HepG2 (cell line): Measurements from ENCODE around the gene SULT2B1. TPM values are rescaled to one million over a fixed set of nuclear protein-coding genes. Genes with fewer than 3 reads are reported as not detected.

ENCODE experiments used
- AKAP8 ChIP-seq: sonication (generic); formaldehyde crosslinking; IDR thresholded peaks from 2 replicates; pipeline ENCODE4 v1.5.1; 2020; ENCODE audit warnings: mild to moderate bottlenecking, missing genetic modification reagents
- E2F5 ChIP-seq: sonication (generic); formaldehyde crosslinking; conservative IDR thresholded peaks from 2 replicates; pipeline ENCODE4 v1.4.0; 2020; ENCODE audit warnings: missing genetic modification reagents
- FOXO4 ChIP-seq: sonication (generic); formaldehyde crosslinking; conservative IDR thresholded peaks from 2 replicates; pipeline ENCODE4 v1.8.1; 2023; ENCODE audit warnings: missing genetic modification reagents
- GPN1 ChIP-seq: sonication (generic); formaldehyde crosslinking; IDR thresholded peaks from 2 replicates; pipeline ENCODE4 v1.5.1; 2020; ENCODE audit warnings: missing genetic modification reagents, borderline replicate concordance
- IKZF1 ChIP-seq: fragments of 450-650 bp; IDR thresholded peaks from 2 replicates; pipeline ENCODE4 v1.7.1; 2016
- KDM2A ChIP-seq: sonication (generic); formaldehyde crosslinking; IDR thresholded peaks from 2 replicates; pipeline ENCODE4 v1.4.0; 2020; ENCODE audit warnings: low read depth, missing genetic modification reagents, borderline replicate concordance
- NFYB ChIP-seq: sonication (generic); formaldehyde crosslinking; IDR thresholded peaks from 2 replicates; pipeline ENCODE4 v1.4.0; 2020; ENCODE audit warnings: missing genetic modification reagents
- PITX1 ChIP-seq: sonication (generic); formaldehyde crosslinking; IDR thresholded peaks from 2 replicates; pipeline ENCODE4 v1.5.1; 2020; ENCODE audit warnings: mild to moderate bottlenecking, missing genetic modification reagents
- PPARG ChIP-seq: conservative IDR thresholded peaks from 2 replicates; pipeline ENCODE4 v1.6.1; 2016; ENCODE audit warnings: missing biosample characterization, missing genetic modification reagents
- RFXAP ChIP-seq: sonication (generic); formaldehyde crosslinking; IDR thresholded peaks from 2 replicates; pipeline ENCODE4 v1.4.0; 2020; ENCODE audit warnings: missing genetic modification reagents, borderline replicate concordance
- RXRB ChIP-seq: IDR thresholded peaks from 2 replicates; pipeline ENCODE4 v1.6.1; 2016; ENCODE audit warnings: borderline replicate concordance, missing genetic modification reagents, missing compliant biosample characterization
- SETDB1 ChIP-seq: sonication (generic); formaldehyde crosslinking; IDR thresholded peaks from 2 replicates; pipeline ENCODE4 v1.5.1; 2020; ENCODE audit warnings: missing genetic modification reagents, mild to moderate bottlenecking, borderline replicate concordance
- SNAI1 ChIP-seq: sonication (generic); formaldehyde crosslinking; IDR thresholded peaks from 2 replicates; pipeline ENCODE4 v1.5.0; 2020; ENCODE audit warnings: mild to moderate bottlenecking, missing genetic modification reagents, borderline replicate concordance
- ZFP90 ChIP-seq: sonication (generic); formaldehyde crosslinking; IDR thresholded peaks from 2 replicates; pipeline ENCODE4 v1.8.0; 2022; ENCODE audit warnings: missing genetic modification reagents, mild to moderate bottlenecking, inconsistent platforms, borderline replicate concordance
- ZNF18 ChIP-seq: sonication (generic); formaldehyde crosslinking; IDR thresholded peaks from 2 replicates; pipeline ENCODE4 v1.8.0; 2022; ENCODE audit warnings: mild to moderate bottlenecking, missing genetic modification reagents; ENCODE audit not compliant: insufficient replicate concordance
- ZNF614 ChIP-seq: IDR thresholded peaks from 2 replicates; pipeline ENCODE4 v1.6.1; 2018; ENCODE audit warnings: missing biosample characterization, missing genetic modification reagents, inconsistent platforms, borderline replicate concordance
- ZNF687 ChIP-seq: sonication (generic); formaldehyde crosslinking; IDR thresholded peaks from 2 replicates; pipeline ENCODE4 v1.5.1; 2020; ENCODE audit warnings: mild to moderate bottlenecking, missing genetic modification reagents, moderate library complexity
- ZNF775 ChIP-seq: sonication (generic); formaldehyde crosslinking; IDR thresholded peaks from 2 replicates; pipeline ENCODE4 v1.4.0; 2020; ENCODE audit warnings: missing genetic modification reagents, mild to moderate bottlenecking, moderate library complexity, borderline replicate concordance
- polyA plus RNA-seq, 8 experiments: library from polyadenylated mRNA; depleted of rRNA in 3 of 8; stranded (reverse) in 7 of 8; unstranded in 1 of 8; fragments of >200 nt; fragmentation: Illumina TruSeq in 4 of 8; extraction: Trizol in 4 of 8; gene quantifications; 2 replicates each; pipeline versions ENCODE4 v1.2.1 to v1.2.3, GENCODE V29; 2011 to 2016; ENCODE audit warnings: low read depth in 4 of 8, missing spikeins in 1 of 8, mixed read lengths in 1 of 8; ENCODE audit not compliant: insufficient read depth in 1 of 8
- total RNA-seq, 5 experiments: library from RNA; depleted of rRNA; stranded (reverse); fragments of >200 nt; fragmentation: Illumina TruSeq; extraction: Trizol; gene quantifications; 2 replicates each; pipeline ENCODE4 v1.2.3, GENCODE V29; 2016; ENCODE audit warnings: low read depth in 1 of 5
- TF ChIP-seq, protein P1 (sequence below): IDR thresholded peaks from 2 replicates; pipeline ENCODE4 v1.6.1; 2016; ENCODE audit warnings: mild to moderate bottlenecking

Gene SULT2B1
- total and polyA plus RNA-seq, 2 of the 13 experiments (the other 11 are each of a cell fraction or from before 2014, with no cell fraction given), result 0.13 TPM; not detected in 1

- TF ChIP-seq ZFP90 (CRISPR knock-in tag) (peak; percentile 71; the same call in 1 of the 2 replicates), GPN1 (no peak), ZNF614 (CRISPR knock-in tag) (0 out of 2 replicates have a peak, but pooled peaks have one; percentile 34), NFYB (peak; percentile 30; the same call in 1 of the 2 replicates), SNAI1 (CRISPR knock-in tag) (no peak), RXRB (CRISPR knock-in tag) (no peak), FOXO4 (CRISPR knock-in tag) (no peak), KDM2A (CRISPR knock-in tag) (no peak), PPARG (CRISPR knock-in tag) (0 out of 2 replicates have a peak, but pooled peaks have one; percentile 47), ZNF18 (CRISPR knock-in tag) (peak; percentile 69), E2F5 (CRISPR knock-in tag) (0 out of 2 replicates have a peak, but pooled peaks have one; percentile 12), ZNF687 (CRISPR knock-in tag) (peak; percentile 97), SETDB1 (CRISPR knock-in tag) (no peak), ZNF775 (CRISPR knock-in tag) (no peak), RFXAP (0 out of 2 replicates have a peak, but pooled peaks have one; percentile 34), IKZF1 (no peak), AKAP8 (CRISPR knock-in tag) (no peak), PITX1 (CRISPR knock-in tag) (peak; percentile 39; the same call in 1 of the 2 replicates)
- TF ChIP-seq, protein P1, sequence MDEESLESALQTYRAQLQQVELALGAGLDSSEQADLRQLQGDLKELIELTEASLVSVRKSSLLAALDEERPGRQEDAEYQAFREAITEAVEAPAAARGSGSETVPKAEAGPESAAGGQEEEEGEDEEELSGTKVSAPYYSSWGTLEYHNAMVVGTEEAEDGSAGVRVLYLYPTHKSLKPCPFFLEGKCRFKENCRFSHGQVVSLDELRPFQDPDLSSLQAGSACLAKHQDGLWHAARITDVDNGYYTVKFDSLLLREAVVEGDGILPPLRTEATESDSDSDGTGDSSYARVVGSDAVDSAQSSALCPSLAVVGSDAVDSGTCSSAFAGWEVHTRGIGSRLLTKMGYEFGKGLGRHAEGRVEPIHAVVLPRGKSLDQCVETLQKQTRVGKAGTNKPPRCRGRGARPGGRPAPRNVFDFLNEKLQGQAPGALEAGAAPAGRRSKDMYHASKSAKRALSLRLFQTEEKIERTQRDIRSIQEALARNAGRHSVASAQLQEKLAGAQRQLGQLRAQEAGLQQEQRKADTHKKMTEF (CRISPR knock-in tag), result 0 out of 2 replicates have a peak, but pooled peaks have one; percentile 19
Observed at GRCh38 chr19:48627201-48627864, 75.4 kb downstream of the SULT2B1 start (continued).
